GM12873 (cell line): Measurements from ENCODE around the gene LRRFIP2.

Experiments
- TF ChIP-seq, protein P1 (sequence below): IDR thresholded peaks from 2 replicates; pipeline ENCODE4 v1.5.1; 2012; ENCODE audit warnings: low read depth, mild to moderate bottlenecking, moderate library complexity, low read length, control low read depth; ENCODE audit not compliant: insufficient read depth; ENCODE audit errors: missing control alignments

Gene LRRFIP2

DNA sequence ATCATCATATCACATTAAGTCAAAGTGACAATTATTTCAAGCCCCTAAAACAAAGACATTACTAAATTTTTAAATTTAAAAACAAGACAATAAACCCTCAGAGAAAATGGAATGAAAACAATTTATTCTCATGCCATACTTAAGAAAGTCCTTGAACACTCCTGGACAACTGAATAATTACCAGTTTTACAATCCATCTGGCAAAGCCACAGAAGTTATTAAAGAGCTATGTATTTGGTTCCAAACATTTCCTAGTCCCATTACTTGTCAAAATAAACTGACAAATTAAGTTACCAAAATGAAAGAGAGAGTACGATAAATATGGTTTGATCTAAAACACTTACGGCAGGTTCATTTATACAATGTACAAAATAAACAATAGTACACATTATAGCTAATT, 63.2 kb downstream of the LRRFIP2 start:
- TF ChIP-seq, protein P1, sequence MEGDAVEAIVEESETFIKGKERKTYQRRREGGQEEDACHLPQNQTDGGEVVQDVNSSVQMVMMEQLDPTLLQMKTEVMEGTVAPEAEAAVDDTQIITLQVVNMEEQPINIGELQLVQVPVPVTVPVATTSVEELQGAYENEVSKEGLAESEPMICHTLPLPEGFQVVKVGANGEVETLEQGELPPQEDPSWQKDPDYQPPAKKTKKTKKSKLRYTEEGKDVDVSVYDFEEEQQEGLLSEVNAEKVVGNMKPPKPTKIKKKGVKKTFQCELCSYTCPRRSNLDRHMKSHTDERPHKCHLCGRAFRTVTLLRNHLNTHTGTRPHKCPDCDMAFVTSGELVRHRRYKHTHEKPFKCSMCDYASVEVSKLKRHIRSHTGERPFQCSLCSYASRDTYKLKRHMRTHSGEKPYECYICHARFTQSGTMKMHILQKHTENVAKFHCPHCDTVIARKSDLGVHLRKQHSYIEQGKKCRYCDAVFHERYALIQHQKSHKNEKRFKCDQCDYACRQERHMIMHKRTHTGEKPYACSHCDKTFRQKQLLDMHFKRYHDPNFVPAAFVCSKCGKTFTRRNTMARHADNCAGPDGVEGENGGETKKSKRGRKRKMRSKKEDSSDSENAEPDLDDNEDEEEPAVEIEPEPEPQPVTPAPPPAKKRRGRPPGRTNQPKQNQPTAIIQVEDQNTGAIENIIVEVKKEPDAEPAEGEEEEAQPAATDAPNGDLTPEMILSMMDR, result no peak

DNA sequence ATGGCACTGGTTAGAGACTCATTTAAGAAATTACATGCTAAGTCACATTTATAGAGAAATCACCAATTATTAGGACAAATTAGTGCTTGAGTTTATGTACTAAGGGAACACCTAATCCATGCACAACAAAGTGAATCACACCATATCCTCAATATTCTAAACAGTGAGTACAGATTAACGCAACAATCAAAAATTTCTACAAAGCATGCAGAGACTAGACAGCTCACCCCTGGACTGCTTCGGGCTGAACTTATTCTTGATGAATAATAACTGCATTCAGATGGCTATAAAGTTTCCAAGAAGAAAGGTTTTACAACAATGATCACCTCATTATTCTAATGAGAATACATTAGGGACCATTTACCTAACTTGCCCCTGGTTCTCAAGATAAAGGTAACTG, 66.5 kb downstream of the LRRFIP2 start:
- TF ChIP-seq, protein P1, result no peak

- TF ChIP-seq, protein P1, result no peak
Measured at GRCh38 chr3:37103103-37103808, 71.1 kb downstream of the LRRFIP2 start.

- TF ChIP-seq, protein P1, result no peak
Measured at GRCh38 chr3:37100411-37100810, 74.0 kb downstream of the LRRFIP2 start.

GRCh38 chr3:37099469-37099868, 74.9 kb downstream of the LRRFIP2 start:
- TF ChIP-seq, protein P1, result no peak

GRCh38 chr3:37098884-37099283, 75.5 kb downstream of the LRRFIP2 start:
- TF ChIP-seq, protein P1, result no peak

GRCh38 chr3:37097776-37098175, 76.6 kb downstream of the LRRFIP2 start:
- TF ChIP-seq, protein P1, result no peak
